Natural killer cell (primary cell): Measurements from ENCODE around the gene CTNNA3. TPM values are rescaled to one million over a fixed set of nuclear protein-coding genes. Genes with fewer than 3 reads are reported as not detected.

Experiments
- ATAC-seq, 3 donors: fragments of 150-1000 bp in 2 of 3; fragments of 200-7000 bp in 1 of 3; cut with Tn5 transposase; 1 replicate in 1 of 3; 2 replicates in 2 of 3; pipeline ENCODE4 v1.10.0; 2021; ENCODE audit warnings: mild to moderate bottlenecking in 2 of 3, moderate library complexity in 2 of 3
- DNase-seq, 2 donors: peaks; one replicate each; pipeline versions ENCODE4 v3.0.0 to v3.0.0-alpha.2; 2013 to 2021; ENCODE audit warnings: mixed read lengths in 1 of 2
- H3K27ac ChIP-seq: one replicate; pipeline ENCODE4 v1.5.1; 2013; ENCODE audit warnings: mild to moderate bottlenecking, low read length
- H3K27me3 ChIP-seq: one replicate; pipeline ENCODE4 v1.6.1; 2013; ENCODE audit warnings: low read length; ENCODE audit not compliant: control insufficient read depth, insufficient read depth
- H3K36me3 ChIP-seq: one replicate; pipeline ENCODE4 v1.6.1; 2013; ENCODE audit warnings: low read length; ENCODE audit not compliant: control insufficient read depth, insufficient read depth
- H3K4me1 ChIP-seq: one replicate; pipeline ENCODE4 v1.6.1; 2013; ENCODE audit warnings: low read length; ENCODE audit not compliant: control insufficient read depth, insufficient read depth
- H3K4me3 ChIP-seq: one replicate; pipeline ENCODE4 v1.5.1; 2013; ENCODE audit warnings: low read length
- H3K9me3 ChIP-seq: one replicate; pipeline ENCODE4 v1.6.1; 2013; ENCODE audit warnings: low read length; ENCODE audit not compliant: control insufficient read depth, insufficient read depth
- H3K27ac Mint-ChIP-seq, 2 donors: one replicate each; pipeline ENCODE4 v1.8.0; 2022; ENCODE audit warnings: mild to moderate bottlenecking in 2 of 2, mixed read lengths in 2 of 2, moderate library complexity in 1 of 2
- H3K27me3 Mint-ChIP-seq, 2 donors: one replicate each; pipeline ENCODE4 v1.8.0; 2022; ENCODE audit warnings: low read depth in 2 of 2, mixed read lengths in 2 of 2
- H3K36me3 Mint-ChIP-seq: one replicate; pipeline ENCODE4 v1.8.0; 2022; ENCODE audit warnings: mixed read lengths
- H3K4me1 Mint-ChIP-seq, 2 donors: one replicate each; pipeline ENCODE4 v1.8.0; 2022; ENCODE audit warnings: mixed read lengths in 2 of 2
- H3K4me3 Mint-ChIP-seq: one replicate; pipeline ENCODE4 v1.8.0; 2022; ENCODE audit warnings: mild to moderate bottlenecking, moderate library complexity, mixed read lengths
- H3K9me3 Mint-ChIP-seq, 2 donors: one replicate each; pipeline ENCODE4 v1.8.0; 2022; ENCODE audit warnings: mixed read lengths in 2 of 2
- CTCF ChIP-seq: fragments of 200-600 bp; IDR thresholded peaks from one replicate; pipeline ENCODE4 v1.8.0; 2022; ENCODE audit warnings: antibody characterized with exemption
- WGBS: methylation state at CpG from one replicate; pipeline ENCODE4 v1.1.7; 2013; ENCODE audit warnings: missing lambda C conversion rate; ENCODE audit not compliant: insufficient coverage; 5-methylcytosine and 5-hydroxymethylcytosine counted together
- intact Hi-C: fragments of 100-400 bp; cut with micrococcal nuclease; formaldehyde crosslinking; loops from one replicate; pipeline ENCODE4 v1.14.2; 2022
- total RNA-seq, 4 donors: library from RNA; stranded (reverse); fragments of 120-200 nt in 1 of 4; gene quantifications; one replicate each; pipeline versions ENCODE4 v1.2.3 to v1.2.4, GENCODE V29; 2013 to 2022

Gene CTNNA3
- total RNA-seq, 3 donors from 2014 or later (not counting 1 experiment from before 2014, with no cell fraction given) = not detected

GRCh38 chr10:66926841-66927240, 769.2 kb downstream of the CTNNA3 start:
- no peaks in the 10 kb centered on the region for H3K36me3 ChIP-seq
- H3K27me3 ChIP-seq = no peaks in the 10 kb centered on the region
- Mint-ChIP-seq H3K27ac (no peak overlapping the region), H3K4me3 (no peak overlapping the region), H3K4me1 (no peaks in the 10 kb centered on the region), H3K9me3 (peaks cover 0 to 3% of the 10 kb centered on the region in 2 donors), H3K27me3 (peaks cover 2 to 14% of the 10 kb centered on the region in 2 donors), H3K36me3 (no peaks in the 10 kb centered on the region)
- no peaks in the 10 kb centered on the region for H3K9me3 ChIP-seq
- WGBS = 49% methylated on average over 5 of the region's 5 CpGs
- intact Hi-C loops = no loop called here
- H3K4me1 ChIP-seq = no peaks in the 10 kb centered on the region
- H3K4me3 ChIP-seq = no peak overlapping the region
- no peak for TF ChIP-seq CTCF
- DNase-seq (no peak), ATAC-seq (no peak)
- no peak overlapping the region for H3K27ac ChIP-seq

GRCh38 chr10:66925896-66926715, 769.9 kb downstream of the CTNNA3 start, which contains the start of gene LRRTM3:
TSS of gene LRRTM3 (plus strand) at chr10:66926036.
- H3K27me3 Mint-ChIP-seq = peaks cover 2 to 14% of the 10 kb centered on the region in 2 donors
- ATAC-seq = no peak
- no peak within 1 kb of the TSS for H3K27ac Mint-ChIP-seq

GRCh38 chr10:66925373-66925772, 770.6 kb downstream of the CTNNA3 start:
- Mint-ChIP-seq H3K4me3 (no peak overlapping the region), H3K4me1 (no peaks in the 10 kb centered on the region), H3K27me3 (peaks cover 2 to 14% of the 10 kb centered on the region in 2 donors), H3K9me3 (peaks cover 4 to 8% of the 10 kb centered on the region in 2 donors), H3K36me3 (no peaks in the 10 kb centered on the region), H3K27ac (no peak overlapping the region)
- Histone ChIP-seq H3K27ac (no peak overlapping the region), H3K9me3 (no peaks in the 10 kb centered on the region), H3K27me3 (no peaks in the 10 kb centered on the region), H3K36me3 (no peaks in the 10 kb centered on the region), H3K4me1 (no peaks in the 10 kb centered on the region), H3K4me3 (no peak overlapping the region)
- ATAC-seq (no peak), DNase-seq (no peak)
- TF ChIP-seq CTCF = no peak
- 25% methylated on average over 7 of the region's 7 CpGs for WGBS
- intact Hi-C loops = no loop called here

More at GRCh38 chr10:66925896-66926715, 769.9 kb downstream of the CTNNA3 start, which contains the start of gene LRRTM3:
- Histone ChIP-seq H3K36me3 (no peaks in the 10 kb centered on the region), H3K4me1 (no peaks in the 10 kb centered on the region), H3K4me3 (no peak within 1 kb of the TSS), H3K9me3 (no peaks in the 10 kb centered on the region), H3K27me3 (no peaks in the 10 kb centered on the region), H3K27ac (no peak within 1 kb of the TSS)
- Mint-ChIP-seq H3K36me3 (no peaks in the 10 kb centered on the region), H3K4me1 (no peaks in the 10 kb centered on the region), H3K9me3 (peaks cover 4 to 8% of the 10 kb centered on the region in 2 donors), H3K4me3 (no peak within 1 kb of the TSS)
- no peak for TF ChIP-seq CTCF
- intact Hi-C loops = no loop called here
- WGBS = 7% methylated on average over 12 of the region's 16 CpGs
- DNase-seq = peak in 1 of 2 donors; percentile 15
